T-helper 1 cell (primary cell): ENCODE data around the gene CEP85L.

Experiments used
- DNase-seq, 5 donors: peaks; one replicate each; pipeline ENCODE4 v3.0.0-alpha.2; 2012 to 2020

CEP85L gene

DNA sequence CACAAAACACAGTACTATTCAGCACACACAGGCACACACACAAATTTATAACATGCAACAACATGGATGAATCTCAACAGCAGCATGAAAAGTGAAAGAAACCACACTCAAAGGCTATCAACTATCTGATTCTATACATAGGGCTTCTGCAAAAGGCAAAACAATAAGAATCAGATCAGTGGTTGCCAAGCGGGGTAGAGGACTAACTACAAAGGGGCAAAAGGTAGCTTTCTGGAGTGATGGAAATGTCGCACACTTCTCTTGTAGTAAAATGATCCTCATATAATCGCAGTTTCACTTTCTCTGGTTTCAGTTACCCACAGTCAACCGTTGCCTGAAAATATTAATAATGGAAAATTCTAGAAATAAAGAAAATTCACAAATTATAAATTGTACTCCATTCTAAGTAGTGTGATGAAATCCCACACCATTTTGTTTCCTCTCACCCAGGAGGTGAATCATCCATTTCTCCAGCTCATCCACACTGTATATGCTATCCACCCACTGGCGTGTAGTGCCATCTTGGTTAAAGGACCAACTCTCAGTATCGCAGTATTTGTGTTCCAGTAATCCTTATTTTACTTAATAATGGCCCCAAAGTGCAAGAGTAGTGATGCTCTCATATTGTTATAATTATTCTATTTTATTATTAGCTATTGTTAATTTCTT lies 116.1 kb downstream of the CEP85L start:
- no peak for DNase-seq

- no peak for DNase-seq
Measured at GRCh38 chr6:118530942-118531341, 120.4 kb downstream of the CEP85L start.

GRCh38 chr6:118529756-118530155 lies 121.6 kb downstream of the CEP85L start:
- DNase-seq = no peak

DNA sequence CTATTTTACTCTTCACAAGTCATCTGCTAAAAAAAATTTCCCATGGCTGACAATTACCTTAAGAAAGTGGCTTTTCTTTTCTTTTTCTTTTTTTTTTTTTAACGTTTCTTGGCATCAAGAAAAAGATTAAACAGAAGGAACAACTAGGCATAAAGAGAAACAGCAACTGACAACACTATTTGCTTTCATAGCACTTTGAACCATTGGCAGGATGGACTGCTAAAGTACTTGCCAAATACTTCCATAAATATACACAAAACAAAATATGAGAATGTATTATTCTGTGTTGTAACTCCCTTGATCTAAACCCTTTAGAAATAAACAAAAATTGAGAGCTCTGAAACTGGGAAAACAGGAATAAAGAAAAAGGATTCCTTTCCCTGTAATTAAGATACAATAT lies 123.3 kb downstream of the CEP85L start:
- no peak for DNase-seq

GRCh38 chr6:118525913-118526780 lies 125.2 kb downstream of the CEP85L start:
- no peak for DNase-seq

- no peak for DNase-seq
Measured at GRCh38 chr6:118524686-118525085, 126.7 kb downstream of the CEP85L start.

GRCh38 chr6:118523216-118523615 lies 128.2 kb downstream of the CEP85L start:
- DNase-seq = peak in 1 of 5 donors; percentile 18

DNA sequence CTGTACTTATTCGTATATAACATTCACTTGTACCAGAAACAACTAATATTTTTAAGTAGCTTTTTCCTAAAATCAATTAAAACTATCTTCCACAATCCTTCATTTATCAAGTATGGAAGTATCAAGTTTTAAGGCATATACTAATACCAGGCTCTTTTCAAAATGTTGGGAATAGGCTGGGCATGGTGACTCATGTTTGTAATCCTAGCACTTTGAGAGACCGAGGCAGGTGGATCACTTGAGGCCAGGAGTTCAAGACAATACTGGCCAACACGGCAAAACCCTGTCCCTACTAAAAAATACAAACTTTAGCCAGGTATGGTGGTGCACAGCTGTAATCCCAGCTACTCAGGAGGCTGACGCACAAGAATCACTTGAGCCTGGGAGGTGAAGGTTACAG lies 129.0 kb downstream of the CEP85L start:
- DNase-seq = no peak

- no peak for DNase-seq
Measured at GRCh38 chr6:118514689-118515088, 136.7 kb downstream of the CEP85L start.

DNA sequence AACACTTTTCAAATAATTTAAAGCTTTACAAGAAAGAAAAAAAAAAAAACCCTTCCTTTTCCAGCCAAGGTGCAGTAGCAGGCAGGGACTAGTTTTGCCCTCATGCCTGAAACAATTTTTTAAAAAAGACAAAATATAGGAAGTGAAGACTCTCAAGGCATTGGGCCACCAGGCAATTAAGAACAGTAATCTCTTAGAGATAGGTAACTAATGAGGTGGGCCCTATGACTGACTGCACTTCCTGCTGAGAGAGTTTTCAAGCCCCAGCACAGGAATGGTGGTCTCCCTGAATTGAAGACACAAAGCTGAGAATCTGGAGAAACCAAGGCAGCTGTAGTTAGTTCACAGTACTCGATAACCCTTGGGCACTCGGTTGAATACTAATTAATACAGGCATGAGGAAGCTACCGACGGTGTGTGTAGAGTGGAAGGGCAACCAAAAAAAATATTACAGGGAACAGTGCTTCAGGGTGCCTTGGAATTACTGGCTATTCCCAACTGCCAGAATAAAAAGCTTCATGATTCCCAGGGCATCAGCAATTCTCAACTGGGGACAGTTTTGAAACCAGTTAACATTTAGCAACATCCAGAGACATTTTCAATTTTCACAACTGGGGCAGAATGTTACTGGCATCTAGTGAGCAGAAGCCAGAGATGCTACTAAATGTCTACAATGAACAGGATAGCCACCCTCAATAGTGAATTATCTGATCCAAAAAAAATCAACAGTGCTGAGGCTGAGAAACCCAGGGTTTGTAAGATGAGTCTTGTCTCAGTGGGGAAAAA lies 139.3 kb downstream of the CEP85L start:
- no peak for DNase-seq

GRCh38 chr6:118509009-118509617 lies 142.3 kb downstream of the CEP85L start:
- DNase-seq = no peak

GRCh38 chr6:118507636-118508035 lies 143.8 kb downstream of the CEP85L start:
- DNase-seq = no peak

DNA sequence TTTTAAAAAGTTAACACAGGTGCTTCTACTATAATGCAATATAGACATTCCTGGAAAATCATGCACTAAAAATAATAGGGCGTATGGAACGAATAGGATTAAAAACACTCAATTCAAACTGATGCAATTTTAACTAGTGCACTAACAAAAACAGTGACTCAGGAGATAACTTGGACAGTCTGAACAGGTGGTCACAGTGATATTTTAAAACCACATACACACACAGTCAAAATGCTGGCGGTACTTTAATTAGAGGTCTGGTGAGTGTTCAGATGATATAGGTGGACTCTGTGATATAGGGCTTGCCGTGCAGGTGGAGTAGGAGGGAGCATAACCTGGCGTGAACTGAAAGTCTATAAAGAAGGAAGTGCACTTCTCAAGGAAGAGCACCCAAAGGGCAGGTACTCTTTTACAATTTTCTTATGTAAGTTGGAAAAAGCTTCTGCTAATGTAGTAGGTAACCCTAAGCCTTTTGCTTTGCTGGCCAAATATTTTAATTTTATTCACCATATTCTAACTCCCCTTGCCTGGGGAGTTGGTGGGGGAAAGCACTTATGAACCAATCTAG lies 145.2 kb downstream of the CEP85L start:
- DNase-seq = no peak

DNA sequence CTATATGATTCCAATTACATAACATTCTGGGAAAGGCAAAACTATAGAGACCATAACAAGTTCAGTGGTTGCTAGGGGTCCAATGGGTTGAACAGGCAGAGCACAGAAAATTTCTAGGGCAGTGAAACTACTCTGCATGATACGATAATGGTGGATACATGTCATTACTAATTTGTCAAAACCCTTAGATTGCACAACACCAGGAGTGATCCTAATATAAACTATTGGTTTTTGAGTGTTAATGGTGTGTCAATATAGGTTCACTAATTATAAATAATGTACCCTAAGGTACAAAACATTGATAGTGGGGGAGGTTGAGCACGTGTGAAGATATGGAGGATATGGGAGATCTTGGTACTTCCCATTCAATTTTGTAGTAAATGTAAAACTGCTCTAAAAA lies 145.7 kb downstream of the CEP85L start:
- no peak for DNase-seq

DNA sequence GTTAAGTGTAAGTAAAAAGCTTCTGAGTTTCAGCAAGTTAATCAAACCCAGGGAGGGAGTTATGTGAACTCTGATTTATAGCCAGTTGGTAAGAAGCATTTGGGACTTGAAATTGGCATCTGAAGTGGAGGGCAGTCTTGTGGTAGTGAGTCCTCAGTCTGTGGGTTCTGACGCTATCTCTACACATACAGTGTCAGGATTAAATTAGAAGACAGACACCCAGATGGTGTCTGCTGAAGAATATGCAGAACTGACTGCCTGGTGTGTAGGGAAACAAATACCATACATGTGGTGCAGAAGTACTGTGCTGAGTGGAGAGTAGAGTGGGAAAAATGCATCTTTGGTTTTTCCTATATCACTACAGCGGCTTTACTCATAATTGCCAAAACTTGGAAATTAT lies 146.8 kb downstream of the CEP85L start:
- no peak for DNase-seq

- no peak for DNase-seq
Measured at GRCh38 chr6:118502169-118502568, 149.2 kb downstream of the CEP85L start.

- no peak for DNase-seq
Measured at GRCh38 chr6:118501765-118502164, 149.6 kb downstream of the CEP85L start.

DNA sequence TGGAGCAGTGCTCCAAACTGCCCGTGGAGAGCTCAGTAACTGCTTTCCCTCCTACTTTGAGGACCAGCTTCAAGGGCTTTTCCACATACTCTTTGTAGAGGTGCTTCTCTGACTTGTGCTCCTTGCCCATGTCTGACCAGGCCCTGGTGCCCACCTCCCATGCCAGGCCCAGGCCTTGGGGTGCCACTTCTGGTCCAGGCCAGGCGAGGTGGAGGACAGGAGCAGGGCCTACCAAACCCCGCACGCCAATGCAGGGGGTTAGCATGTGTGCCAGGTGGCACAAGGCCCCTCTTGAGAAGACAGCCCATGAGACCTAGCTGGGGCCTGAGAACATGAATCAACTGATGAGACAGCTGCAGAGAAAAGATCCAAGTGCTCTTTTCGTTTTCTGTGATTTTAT lies 150.3 kb downstream of the CEP85L start:
- no peak for DNase-seq

GRCh38 chr6:118500130-118501015 lies 151.0 kb downstream of the CEP85L start:
- DNase-seq = no peak

GRCh38 chr6:118495485-118496280 lies 155.7 kb downstream of the CEP85L start:
- peak in 1 of 5 donors; percentile 45 for DNase-seq

GRCh38 chr6:118494091-118494490 lies 157.3 kb downstream of the CEP85L start:
- DNase-seq = no peak
